AG10803 (cell line): ENCODE results near the gene SIRPB2.

Experiments
- DNase-seq: peaks from one replicate; pipeline ENCODE4 v3.0.0; 2010; ENCODE audit warnings: low read depth
- H3K4me3 ChIP-seq: 2 replicates; pipeline ENCODE4 v1.5.1; 2011; ENCODE audit warnings: mild to moderate bottlenecking, low read length, control low read depth
- TF ChIP-seq, protein P1 (sequence below): conservative IDR thresholded peaks from 2 replicates; pipeline ENCODE4 v1.5.1; 2011; ENCODE audit warnings: mild to moderate bottlenecking, low read length, control low read depth, inconsistent platforms

Gene SIRPB2

DNA sequence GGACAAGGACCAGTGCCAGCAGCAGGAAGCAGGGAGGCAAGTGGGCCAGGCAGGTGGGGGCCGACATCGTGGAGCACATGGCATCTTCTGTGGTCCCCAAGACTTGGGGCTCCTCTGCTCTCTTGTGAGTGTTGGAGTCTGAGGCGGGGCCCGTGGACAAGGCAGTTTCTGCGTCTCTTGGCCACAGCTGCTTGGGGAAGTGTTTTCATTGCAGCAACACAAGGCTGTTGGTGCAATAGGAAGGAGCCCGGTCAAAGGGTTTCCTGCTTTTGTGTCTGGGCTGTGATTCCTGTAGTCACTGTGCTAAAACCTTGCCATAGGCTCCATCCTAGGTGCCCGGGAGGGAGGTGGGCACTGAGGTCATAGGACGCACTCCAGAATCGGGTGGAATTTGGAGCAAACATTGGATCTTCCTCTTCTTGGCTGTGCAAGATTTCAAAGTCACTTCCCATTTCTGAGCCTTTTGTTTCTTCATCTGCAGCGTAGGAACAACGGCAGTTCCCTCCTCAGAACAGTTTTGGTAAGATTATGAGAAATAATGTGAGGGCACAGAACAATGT is at the start of gene SIRPB2:
SIRPB2 (minus strand) TSS at position 140 of the 560 bp plus-strand sequence; CDS start at position 79, 61 bp downstream.
- TF ChIP-seq, protein P1, sequence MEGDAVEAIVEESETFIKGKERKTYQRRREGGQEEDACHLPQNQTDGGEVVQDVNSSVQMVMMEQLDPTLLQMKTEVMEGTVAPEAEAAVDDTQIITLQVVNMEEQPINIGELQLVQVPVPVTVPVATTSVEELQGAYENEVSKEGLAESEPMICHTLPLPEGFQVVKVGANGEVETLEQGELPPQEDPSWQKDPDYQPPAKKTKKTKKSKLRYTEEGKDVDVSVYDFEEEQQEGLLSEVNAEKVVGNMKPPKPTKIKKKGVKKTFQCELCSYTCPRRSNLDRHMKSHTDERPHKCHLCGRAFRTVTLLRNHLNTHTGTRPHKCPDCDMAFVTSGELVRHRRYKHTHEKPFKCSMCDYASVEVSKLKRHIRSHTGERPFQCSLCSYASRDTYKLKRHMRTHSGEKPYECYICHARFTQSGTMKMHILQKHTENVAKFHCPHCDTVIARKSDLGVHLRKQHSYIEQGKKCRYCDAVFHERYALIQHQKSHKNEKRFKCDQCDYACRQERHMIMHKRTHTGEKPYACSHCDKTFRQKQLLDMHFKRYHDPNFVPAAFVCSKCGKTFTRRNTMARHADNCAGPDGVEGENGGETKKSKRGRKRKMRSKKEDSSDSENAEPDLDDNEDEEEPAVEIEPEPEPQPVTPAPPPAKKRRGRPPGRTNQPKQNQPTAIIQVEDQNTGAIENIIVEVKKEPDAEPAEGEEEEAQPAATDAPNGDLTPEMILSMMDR, result no peak
- H3K4me3 ChIP-seq, result no peak within 1 kb of the TSS
- no peak for DNase-seq

- DNase-seq, result no peak
- H3K4me3 ChIP-seq, result no peak overlapping the region
Measured at GRCh38 chr20:1539816-1540419, 48.7 kb upstream of the SIRPB2 start.

GRCh38 chr20:1538655-1539054 is 47.4 kb upstream of the SIRPB2 start:
- TF ChIP-seq, protein P1, result no peak
- no peak for DNase-seq
- H3K4me3 ChIP-seq, result no peak overlapping the region

More at GRCh38 chr20:1539816-1540419, 48.7 kb upstream of the SIRPB2 start:
- TF ChIP-seq, protein P1, result no peak

GRCh38 chr20:1537731-1538058 is 46.5 kb upstream of the SIRPB2 start:
- no peak overlapping the region for H3K4me3 ChIP-seq
- DNase-seq, result no peak
- TF ChIP-seq, protein P1, result no peak

DNA sequence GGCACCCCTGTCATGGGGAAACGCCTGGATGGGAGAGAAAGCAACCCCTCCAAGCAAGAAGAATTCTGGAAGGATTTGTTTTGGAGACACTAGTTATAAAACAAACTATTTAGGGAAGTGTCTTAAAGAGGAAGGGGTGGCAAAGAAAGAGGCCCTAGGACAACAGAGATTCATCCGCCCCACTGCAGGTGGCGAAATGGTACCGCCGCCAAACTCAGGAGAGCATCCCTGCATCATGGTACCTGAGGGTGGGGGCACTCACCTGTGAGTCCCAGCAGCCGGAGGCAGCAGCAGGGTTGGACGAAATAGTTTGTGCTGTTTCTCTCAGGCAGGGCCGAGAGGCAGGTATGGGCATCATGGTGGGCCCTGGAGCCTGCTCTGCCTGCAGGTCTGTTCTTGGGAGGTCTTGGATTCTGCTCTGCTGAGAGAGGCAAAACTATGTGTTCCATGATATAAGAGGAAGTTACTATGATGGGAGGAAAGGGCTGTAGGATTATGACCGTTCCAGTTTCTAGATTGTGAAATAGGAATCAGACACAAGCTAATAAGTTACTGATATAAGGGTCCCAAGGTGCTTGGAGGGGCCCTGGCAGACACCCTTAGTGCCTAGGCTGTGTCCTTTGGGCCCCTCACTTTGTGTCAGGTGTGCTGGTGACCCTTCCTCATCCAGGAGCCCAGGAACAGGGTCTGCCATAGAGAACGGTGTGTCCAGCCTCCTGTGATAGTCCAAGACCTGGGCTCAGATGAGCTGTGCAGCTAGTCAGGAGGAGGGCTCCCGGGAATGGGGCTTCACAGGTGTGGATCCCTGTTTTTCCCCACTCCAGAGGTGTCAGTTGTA is 45.9 kb upstream of the SIRPB2 start:
- TF ChIP-seq, protein P1, result no peak
- H3K4me3 ChIP-seq, result no peak overlapping the region
- DNase-seq, result no peak

GRCh38 chr20:1535420-1536175 is 44.4 kb upstream of the SIRPB2 start:
- TF ChIP-seq, protein P1, result no peak
- H3K4me3 ChIP-seq, result no peak overlapping the region
- DNase-seq, result no peak
